ENCODE results near the gene DOCK4.

DNA sequence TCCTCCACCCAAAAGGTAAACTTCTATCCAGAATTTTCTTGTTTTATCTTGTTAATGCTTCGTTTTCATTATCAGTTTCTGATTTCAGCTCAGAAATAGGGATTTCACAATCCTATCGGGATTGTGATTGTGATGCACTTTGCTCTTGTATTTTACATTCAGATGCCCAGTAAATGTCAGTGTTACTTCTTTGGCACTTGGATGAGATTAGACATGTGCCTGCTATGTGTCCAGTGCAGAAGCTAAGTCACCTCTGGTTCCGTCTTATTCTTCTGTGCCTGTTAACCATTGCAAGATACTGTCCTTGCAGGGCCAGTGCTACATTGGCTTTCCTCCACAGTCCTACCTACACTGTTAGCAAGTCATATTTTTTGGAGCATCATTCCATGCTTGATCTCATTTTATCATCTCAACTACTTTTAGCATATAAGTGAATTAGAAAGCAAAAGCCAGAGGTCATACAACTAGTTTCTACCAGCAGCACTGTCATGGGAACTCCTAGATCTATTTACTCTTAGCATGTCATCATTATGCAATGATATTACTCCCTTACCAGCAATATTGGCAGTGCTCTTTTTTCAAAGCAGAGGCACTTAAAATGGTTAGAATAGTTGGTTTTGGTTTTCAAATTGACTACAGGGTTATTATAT, 27.0 kb upstream of the DOCK4 start:
- TF ChIP-seq, protein P1, sequence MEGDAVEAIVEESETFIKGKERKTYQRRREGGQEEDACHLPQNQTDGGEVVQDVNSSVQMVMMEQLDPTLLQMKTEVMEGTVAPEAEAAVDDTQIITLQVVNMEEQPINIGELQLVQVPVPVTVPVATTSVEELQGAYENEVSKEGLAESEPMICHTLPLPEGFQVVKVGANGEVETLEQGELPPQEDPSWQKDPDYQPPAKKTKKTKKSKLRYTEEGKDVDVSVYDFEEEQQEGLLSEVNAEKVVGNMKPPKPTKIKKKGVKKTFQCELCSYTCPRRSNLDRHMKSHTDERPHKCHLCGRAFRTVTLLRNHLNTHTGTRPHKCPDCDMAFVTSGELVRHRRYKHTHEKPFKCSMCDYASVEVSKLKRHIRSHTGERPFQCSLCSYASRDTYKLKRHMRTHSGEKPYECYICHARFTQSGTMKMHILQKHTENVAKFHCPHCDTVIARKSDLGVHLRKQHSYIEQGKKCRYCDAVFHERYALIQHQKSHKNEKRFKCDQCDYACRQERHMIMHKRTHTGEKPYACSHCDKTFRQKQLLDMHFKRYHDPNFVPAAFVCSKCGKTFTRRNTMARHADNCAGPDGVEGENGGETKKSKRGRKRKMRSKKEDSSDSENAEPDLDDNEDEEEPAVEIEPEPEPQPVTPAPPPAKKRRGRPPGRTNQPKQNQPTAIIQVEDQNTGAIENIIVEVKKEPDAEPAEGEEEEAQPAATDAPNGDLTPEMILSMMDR (IDR thresholded peaks at IDR 0.05) = no peak
- no peak for TF ChIP-seq POLR2A (IDR thresholded peaks at IDR 0.05)
